Measurements from ENCODE around the gene ZNF836.

- TF ChIP-seq CTCF (IDR thresholded peaks at IDR 0.05; ENCODE audit: insufficient read depth, low read depth, low read length) (no peak), EZH2 (IDR thresholded peaks at IDR 0.05; ENCODE audit: insufficient read depth, low read length) (no peak)
Measured at GRCh38 chr19:52191951-52192350, 20.5 kb upstream of the ZNF836 start.
